ENCODE measurements around the gene ECSCR. TPM values are rescaled to one million over a fixed set of nuclear protein-coding genes. Genes with fewer than 3 reads are reported as not detected.
"Not testable (repeated sequence)": the region's sequence is repeated elsewhere in the genome, so short reads cannot be mapped to it uniquely, and the experiment has no call there.

ECSCR gene, protein sequence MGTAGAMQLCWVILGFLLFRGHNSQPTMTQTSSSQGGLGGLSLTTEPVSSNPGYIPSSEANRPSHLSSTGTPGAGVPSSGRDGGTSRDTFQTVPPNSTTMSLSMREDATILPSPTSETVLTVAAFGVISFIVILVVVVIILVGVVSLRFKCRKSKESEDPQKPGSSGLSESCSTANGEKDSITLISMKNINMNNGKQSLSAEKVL
- total RNA-seq (2014; rRNA removed; shearing (Covaris generic)), result 0.62 and 1.8 TPM in 2 replicates

DNA sequence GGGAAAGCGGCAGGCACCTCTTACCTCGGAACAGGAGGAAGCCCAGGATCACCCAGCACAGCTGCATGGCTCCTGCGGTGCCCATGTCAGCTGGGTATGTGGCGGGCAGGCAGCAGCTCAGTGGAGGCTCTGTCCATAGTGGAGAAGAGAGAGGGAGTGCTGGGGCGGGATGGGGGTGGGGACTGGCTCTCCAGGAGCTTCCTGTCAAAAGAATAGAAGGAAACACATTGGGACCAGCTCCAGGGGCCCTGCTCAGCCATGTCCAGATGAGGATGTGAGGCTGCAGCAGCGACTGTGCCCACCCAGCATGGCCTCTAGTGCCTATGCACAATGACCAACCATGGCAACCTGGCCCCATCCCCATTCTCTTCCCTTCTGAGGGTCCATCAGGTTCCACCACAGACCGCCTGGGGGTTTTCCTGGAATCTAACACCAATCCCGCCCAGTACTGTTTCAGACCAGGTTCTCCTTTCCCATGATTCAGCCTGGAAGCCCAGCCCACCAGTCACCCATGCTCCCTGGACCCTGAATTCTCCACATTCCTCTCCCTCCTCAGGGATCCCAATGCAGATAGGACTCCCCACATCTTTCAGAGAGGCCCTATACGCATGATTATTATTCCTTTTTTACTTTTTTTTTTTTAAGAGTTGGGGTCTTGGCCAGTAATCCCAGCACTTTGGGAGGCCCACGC is at the start of gene ECSCR:
Gene ECSCR, minus strand, starts transcription at position 158 of the 691 bp plus-strand sequence. Its CDS starts 73 bp downstream, at position 85.
- DNase-seq (ENCODE audit: low spot score), result no peak

DNA sequence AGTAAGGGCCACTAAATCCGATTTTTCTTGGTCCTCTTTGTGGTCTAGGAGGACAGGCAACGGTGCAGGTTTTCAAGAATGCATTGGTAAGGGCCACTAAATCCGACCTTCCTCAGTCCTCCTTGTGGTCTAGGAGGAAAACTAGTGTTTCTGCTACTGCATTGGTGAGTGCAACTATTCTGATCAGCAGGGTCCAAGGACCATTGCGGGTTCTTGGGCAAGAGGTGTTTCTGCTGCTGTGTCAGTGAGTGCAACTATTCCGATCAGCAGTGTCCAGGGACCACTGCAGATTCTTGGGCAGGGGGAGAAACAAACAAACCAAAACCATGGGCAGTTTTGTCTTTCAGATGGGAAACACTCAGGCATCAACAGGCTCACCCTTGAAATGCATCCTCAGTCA is 42.2 kb upstream of the ECSCR start:
- DNase-seq (ENCODE audit: low spot score), result not testable (repeated sequence)

DNA sequence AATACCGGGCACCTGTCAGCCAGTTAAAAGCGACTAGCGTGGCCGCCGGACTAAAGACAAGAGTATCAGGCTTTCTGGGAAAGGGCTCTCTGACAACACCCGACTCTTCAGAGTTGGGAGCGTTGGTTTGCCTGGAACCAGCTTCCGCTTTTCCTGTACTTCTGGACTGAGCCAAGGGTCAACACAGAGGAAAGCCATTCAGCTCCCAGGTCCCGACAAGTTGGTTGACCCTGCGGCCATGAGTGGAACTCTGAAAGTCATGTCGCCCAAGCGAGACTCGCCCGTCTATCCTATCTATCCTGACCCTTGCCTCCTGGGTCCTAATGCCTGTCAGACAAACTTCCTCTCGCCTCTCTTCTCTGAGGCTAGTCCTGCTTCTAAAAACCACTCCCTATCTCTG is 41.3 kb upstream of the ECSCR start:
- DNase-seq (ENCODE audit: low spot score), result not testable (repeated sequence)

DNA sequence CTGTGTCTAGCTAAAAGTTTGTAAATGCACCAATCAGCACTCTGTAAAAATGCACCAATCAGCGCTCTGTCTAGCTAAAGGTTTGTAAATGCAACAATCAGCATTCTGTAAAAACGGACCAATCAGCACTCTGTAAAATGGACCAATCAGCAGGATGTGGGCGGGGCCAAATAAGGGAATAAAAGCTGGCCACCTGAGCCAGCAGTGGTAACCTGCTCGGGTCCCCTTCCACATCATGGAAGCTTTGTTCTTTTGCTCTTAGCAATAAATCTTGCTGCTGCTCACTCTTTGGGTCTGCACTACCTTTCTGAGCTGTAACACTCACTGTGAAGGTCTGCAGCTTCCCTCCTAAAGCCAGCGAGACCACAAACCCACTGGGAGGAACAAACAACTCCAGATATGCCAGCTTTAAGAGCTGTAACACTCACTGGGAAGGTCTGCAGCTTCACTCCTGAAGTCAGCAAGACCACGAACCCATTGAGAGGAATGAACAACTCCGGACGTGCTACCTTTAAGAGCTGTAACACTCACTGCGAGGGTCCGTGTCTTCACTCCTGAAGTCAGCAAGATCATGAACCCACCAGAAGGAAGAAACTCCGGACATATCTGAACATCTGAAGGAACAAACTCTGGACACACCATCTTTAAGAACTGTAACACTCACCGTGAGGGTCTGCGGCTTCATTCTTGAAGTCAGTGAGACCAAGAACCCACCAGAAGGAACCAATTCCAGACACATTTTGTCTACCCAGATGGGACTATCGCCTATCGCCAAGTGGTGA is 40.7 kb upstream of the ECSCR start:
- not testable (repeated sequence) for DNase-seq (ENCODE audit: low spot score)

DNA sequence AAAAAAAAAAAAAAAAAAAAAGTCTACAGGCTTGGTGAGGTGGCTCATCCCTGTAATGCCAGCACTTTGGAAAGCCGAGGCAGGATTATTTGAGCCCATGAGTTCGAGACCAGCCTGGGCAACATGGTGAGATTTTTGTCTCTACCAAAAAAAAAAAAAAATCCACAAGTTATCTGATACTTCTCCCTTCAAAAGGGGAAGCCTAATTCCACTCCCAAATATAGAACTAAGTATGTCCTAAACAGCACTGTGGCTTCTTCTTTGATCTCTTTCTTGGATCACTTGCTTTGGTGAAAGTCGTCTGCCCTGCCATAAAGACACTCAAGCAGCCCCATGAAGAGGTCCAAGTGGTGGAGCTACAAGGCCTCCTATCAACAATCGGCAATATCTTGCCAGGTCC is 38.8 kb upstream of the ECSCR start:
- no peak for DNase-seq (ENCODE audit: low spot score)

DNA sequence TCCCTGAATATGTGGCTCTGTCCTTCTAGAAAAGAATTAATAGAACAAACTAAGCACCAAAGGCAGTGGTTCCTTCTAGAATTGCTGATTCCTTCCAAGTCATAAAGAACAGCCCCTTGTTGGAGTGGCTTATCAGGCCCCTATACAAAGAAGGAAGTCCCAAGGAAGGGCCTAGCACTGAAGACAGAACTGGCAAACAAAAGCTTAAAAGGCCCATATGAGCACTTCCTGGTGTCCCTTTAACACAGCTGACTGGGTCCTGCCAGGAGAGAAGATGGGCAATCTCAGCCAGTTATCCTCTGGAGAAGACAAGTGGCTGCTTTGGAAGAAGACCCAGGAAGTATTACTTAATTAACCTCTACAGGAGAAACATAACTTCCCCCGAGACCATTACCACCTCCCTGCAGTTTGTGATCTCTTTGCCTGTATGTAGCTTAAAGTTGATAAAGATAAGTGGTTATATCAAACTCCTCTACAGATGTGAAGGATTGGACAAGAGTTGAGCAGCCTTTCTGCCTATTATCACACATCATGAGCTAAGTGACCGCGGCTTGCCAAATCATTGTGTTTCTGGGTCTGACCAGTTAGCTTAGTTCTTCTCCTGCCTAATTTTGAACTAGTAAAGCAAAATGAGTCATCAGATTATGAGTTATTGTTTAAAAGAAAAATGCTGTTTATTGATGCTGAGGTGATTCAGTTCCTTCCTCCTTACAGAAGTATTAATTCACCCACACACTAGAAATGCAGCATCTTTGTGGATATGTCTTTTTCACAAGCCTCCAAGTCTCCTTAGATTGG is 33.3 kb upstream of the ECSCR start:
- DNase-seq (ENCODE audit: low spot score), result peak; percentile 38

DNA sequence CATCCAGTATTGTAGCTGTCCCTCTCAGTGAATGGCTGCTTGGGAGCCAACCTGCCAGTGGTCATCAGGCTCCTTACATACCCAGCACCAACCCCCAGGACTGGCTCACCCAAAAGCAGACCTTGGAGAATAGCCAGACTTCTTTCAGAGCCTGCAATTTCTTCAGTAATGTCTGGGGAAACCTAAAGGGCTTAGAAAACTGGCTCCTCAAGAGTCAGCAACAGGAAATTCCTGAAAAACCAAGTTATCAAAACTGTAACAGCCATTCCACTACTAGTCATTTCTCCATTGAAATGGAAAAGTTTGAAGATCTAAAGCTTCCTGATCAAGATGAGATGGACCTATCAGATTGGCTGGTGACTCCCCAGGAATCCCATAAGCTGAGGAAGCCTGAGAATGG is 32.3 kb upstream of the ECSCR start:
- DNase-seq (ENCODE audit: low spot score), result no peak

DNA sequence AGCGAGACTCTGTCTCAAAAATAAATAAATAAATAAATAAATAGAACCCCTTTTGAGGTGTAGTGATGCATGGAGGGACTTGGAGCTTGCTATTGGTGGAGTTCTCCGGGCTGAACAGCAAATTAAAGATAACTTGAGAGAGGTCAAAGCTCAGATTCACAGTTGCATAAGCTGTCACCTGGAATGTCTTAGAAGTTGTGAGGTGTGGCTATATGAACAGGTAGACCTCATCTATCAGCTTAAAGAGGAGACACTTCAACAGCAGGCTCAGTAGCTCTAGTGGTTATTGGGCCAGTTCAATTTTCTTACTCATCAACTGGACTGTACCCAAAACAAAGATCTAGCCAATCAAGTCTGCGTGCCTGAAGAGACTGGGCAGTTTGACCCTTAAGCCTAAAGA is 31.7 kb upstream of the ECSCR start:
- DNase-seq (ENCODE audit: low spot score), result no peak

DNA sequence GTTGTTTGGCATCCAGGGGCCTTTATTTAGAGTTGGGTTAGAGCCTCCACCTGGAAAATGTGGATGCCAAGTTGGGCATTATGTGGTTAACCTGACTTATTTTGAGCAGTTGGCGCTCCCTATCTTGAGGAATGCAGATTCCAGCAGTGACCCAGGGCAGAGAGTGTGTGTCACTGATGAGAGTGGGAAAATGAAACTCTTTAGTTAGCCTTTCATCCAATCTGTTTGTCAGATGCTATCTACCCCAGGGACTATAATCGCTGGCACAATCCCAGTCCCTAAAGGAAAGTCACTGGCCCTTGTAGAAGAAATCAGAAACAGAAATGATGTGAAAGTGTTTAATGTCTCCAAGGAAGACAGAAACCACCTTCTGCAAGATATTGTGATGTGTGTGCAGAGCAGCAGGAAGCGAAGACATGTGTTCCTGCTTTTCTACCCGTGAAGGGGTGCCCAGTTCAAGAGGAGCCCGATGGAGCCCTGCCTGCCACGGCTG is 30.2 kb upstream of the ECSCR start:
- DNase-seq (ENCODE audit: low spot score), result peak; percentile 83

DNA sequence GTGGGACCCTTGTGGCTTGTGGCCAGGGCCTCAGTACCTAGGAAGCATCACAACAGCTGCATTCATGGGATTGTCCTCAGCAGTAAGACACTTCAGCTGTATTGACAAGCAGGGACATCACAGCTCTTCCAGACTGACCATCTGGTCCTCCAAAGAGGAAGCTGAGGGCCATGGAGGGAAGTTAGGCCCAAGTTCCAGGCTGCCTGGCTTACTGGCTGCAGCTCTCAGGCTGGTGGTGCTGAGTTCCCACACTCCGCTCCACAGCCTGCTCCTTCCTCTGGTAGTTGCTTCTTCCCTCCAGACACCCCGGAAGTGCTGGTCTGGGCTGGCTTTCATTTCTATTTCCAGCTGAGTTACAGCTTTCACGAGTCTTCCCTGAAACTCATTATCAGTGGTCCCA is 25.7 kb upstream of the ECSCR start:
- no peak for DNase-seq (ENCODE audit: low spot score)

DNA sequence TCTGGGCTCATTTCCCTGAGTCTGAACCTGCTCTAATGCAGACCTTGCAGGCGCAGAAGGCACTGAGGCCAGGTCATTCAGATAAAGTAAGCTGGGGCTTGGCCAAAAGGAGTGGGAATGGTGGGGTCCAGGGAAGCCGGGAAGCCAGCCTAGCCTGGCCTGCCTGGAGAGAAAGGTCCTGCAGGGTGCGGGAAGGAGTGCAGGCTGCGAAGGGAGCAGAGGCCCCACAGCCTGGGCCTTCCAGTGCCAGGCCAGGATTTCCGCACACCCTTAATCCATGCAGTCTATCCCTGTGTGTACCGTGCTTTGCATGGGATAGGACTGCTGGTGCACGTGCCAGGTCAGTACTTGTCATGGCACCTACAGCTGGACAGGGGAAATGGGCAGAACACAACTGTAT is 23.7 kb upstream of the ECSCR start:
- DNase-seq (ENCODE audit: low spot score), result no peak

DNA sequence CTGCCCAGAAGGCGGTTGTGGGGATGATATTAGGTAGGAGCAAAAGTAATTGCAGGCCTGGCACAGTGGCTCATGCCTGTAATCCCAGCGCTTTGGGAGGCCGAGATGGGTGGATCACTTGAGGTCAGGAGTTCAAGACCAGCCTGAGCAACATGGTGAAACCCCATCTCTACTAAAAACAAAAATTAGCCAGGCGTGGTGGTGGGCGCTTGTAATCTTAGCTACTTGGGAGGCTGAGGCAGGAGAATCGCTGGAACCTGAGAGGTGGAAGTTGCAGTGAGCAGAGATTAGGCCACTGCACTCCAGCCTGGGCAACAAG is 20.3 kb upstream of the ECSCR start:
- not testable (repeated sequence) for DNase-seq (ENCODE audit: low spot score)

DNA sequence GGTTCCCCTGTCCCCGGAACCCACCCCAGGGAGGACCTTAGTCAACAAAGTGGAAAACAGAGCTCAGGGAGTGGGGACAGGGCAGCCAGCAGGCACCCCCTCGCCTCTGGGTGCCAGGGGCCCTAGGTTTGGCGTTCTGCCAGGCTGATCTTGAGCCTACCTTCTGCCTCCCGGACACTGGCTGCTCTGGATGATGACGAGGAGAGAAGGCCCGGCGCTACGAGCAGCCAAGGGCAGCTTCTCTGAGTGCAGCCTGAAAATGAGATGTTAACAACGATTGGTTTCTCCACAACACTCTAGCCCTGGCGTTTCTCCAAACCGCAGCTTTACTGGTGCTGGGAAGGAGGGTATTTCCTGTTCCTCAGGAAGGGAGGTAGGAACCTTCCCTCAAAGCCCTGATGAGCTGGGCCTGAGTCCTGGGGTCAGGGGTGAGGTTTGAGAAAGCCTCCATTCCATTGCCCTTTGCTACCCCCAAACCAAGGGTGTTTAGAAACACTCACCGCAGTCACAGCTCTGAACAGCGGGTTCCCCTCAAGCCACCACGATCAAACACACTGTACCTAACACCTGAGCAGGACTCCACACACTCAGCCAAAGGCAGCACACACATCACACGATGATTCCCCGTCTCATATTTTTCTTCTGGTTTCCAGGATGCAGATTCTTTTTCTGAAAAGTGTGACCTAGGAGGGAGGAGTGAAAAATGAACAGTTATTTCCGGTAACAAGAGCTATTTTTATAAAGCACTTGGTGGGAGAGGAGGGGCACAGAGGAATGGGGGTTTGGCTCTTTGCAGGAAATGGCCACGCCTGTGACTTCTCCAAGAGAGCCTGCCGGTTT is 19.7 kb upstream of the ECSCR start, which contains the start of gene STING1:
Gene STING1, minus strand, starts transcription at position 709 of the 840 bp plus-strand sequence. CDS start 1,054 bp downstream, outside the sequence.
- DNase-seq (ENCODE audit: low spot score), result peak; percentile 99

DNA sequence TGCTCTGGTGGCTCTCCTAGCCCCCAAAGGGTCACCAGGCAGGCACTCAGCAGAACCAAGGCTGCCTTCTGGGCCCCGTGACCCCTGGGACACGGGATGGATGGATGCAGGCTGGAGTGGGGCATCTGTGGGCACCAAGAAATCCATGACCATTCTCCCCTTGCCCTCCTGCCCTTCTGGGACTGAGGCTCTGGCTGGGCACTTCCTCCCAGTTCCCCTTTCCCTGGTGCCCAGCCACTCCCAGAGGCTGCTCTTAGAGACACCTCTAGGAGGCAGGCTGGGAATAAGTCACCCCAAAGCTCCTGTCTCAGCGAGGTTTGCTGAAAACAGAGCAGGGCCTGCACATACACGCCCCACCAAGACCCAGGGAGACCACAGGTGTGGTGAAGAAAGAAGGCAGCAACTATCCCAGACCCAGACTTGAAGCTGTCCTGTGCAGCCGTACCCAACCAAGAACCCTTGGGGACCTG is 19.1 kb upstream of the ECSCR start:
- DNase-seq (ENCODE audit: low spot score), result peak; percentile 65

DNA sequence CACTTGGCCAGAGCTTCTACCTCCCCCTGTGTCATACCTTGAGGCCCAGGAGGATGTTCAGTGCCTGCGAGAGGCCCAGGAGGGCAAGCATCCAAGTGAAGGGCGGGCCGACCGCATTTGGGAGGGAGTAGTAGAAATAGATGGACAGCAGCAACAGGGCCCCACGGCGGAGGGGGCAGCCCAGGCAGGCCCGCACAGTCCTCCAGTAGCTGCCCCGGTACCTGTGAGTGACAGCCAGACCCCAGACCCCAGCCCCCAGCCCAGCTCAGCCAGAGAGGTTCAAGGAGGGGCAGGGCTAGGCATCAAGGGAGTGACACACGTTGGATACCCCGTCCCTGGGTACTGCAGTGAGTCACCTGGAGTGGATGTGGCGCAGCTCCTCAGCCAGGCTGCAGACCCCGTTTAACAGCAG is 18.6 kb upstream of the ECSCR start:
- no peak for DNase-seq (ENCODE audit: low spot score)

DNA sequence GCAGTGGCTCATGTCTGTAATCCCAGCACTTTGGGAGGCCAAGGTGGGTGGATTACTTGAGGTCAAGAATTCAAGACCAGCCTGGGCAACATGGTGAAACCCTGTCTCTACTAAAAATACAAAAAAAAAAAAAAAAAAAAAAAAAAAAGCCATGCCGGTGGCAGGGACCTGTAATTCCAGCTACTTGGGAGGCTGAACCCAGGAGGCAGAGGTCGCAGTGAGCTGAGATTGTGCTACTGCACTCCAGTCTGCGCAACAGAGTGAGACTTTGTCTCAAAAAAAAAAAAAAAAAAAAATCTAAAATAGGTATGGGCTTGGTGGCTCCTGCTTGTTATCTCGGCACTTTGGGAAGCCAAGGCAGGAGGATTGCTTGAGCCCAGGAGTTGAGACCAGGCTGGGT is 17.2 kb upstream of the ECSCR start:
- DNase-seq (ENCODE audit: low spot score), result not testable (repeated sequence)

DNA sequence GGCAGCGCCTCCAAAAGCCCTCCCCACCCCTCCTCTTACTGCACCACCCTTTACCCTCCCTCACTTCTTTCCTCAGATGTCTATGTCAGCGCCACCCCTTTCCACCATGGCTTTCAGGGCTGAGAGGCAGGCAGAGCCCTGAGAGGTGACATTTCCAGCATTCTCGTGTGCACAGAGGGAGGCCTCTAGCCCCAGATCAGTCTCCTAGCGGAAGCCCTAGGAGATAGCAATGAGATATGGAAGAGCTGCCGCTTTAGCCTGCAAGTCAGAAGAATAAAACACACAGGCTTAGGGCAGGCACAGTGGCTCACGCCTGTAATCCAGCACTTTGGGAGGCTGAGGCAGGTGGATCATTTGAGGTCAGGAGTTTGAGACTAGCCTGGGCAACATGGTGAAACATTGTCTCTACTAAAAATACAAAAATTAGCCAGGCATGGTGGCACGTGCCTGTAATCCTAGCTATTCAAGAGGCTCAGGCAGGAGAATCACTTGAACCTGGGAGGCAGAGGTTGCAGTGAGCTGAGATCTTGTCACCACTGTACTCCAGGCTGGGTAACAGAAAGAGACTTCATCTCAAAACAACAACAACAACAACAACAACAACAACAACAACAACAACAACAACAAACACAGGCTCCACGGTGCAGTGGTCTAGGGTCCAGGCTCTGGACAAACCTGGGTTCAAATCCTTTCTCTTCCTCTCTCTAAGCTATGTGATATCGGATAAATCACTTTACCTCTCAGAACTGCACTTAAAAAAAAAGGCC is 16.3 kb upstream of the ECSCR start:
- DNase-seq (ENCODE audit: low spot score), result not testable (repeated sequence)

DNA sequence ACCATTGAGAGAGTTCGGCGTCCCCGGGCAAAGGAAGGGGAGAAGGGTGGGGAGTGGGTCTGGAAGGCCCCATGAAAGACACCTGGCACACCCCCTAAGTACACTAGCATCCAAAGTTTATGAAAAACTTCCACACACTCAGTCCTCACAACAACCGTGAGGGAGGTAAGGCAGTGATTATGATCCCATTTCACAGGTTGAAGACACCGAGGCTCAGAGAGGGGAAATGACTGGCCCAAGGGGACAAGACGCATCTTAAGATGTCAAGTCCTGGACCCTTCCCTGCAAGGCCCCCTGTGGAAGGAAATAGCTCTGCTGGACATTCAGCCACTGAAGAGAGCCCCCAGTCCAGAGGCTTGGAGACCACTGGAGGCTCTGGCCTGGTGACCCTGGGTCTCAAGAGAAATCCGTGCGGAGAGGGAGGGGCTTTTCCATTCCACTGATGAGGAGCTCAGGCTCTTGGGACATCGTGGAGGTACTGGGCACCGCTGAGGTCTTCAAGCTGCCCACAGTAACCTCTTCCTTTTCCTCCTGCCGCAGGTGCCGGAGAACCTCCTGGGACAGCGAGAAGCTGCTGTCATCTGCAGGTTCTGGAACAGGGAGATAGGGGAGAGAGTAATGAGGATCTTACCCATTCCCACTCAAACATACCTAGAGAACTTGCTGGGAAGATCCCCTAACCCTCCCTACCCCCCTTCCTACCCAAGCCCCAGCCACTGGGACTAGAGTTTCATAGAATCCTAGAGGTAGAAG is 13.5 kb upstream of the ECSCR start:
- DNase-seq (ENCODE audit: low spot score), result no peak
